GM10248 (cell line): ENCODE measurements around the gene RMP24.
"Not testable (repeated sequence)": the region's sequence is repeated elsewhere in the genome, so short reads cannot be mapped to it uniquely, and the experiment has no call there.

Experiments
- CTCF ChIA-PET: fragments of 300-600 bp; sonication (Branson Sonifier 250); formaldehyde crosslinking; extraction: SDS; loops from one replicate; lab custom pipeline; 2021; ENCODE audit warnings: antibody characterized with exemption; lab: Yijun Ruan, JAX
- POLR2A ChIA-PET: fragments of 350-650 bp; sonication (Branson Sonifier 250); formaldehyde crosslinking; extraction: SDS; loops from one replicate; lab custom pipeline; 2020; ENCODE audit warnings: antibody characterized with exemption; lab: Yijun Ruan, JAX
- DNase-seq: peaks from one replicate; pipeline ENCODE4 v3.0.0; 2012; ENCODE audit errors: extremely low spot score
- TF ChIP-seq, protein P1 (sequence below): IDR thresholded peaks from 2 replicates; pipeline ENCODE4 v1.5.1; 2012; ENCODE audit warnings: mild to moderate bottlenecking, low read depth; ENCODE audit errors: extremely low read depth, missing control alignments, control extremely low read depth

RMP24 gene

DNA sequence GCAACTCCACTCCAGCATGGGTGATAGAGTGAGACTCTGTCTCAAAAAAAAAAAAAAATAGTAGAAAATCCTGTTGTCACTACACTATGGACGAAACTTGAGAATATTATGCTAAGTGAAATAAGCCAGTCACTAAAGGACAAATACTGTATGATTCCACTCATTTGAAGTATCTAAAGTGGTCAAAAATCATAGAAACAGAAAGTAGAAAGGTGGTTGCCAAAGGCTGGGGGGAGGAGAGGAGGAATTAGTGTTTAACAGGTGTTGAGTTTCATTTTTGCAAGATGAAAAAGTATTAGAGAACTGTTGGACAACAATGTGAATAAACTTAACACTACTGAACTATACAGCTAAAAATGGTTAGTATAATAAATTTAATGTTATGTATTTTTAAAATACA is 18.8 kb upstream of the RMP24 start:
- ChIA-PET CTCF (no interaction called here), POLR2A (no interaction called here)
- TF ChIP-seq, protein P1, sequence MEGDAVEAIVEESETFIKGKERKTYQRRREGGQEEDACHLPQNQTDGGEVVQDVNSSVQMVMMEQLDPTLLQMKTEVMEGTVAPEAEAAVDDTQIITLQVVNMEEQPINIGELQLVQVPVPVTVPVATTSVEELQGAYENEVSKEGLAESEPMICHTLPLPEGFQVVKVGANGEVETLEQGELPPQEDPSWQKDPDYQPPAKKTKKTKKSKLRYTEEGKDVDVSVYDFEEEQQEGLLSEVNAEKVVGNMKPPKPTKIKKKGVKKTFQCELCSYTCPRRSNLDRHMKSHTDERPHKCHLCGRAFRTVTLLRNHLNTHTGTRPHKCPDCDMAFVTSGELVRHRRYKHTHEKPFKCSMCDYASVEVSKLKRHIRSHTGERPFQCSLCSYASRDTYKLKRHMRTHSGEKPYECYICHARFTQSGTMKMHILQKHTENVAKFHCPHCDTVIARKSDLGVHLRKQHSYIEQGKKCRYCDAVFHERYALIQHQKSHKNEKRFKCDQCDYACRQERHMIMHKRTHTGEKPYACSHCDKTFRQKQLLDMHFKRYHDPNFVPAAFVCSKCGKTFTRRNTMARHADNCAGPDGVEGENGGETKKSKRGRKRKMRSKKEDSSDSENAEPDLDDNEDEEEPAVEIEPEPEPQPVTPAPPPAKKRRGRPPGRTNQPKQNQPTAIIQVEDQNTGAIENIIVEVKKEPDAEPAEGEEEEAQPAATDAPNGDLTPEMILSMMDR, result no peak
- no peak for DNase-seq

DNA sequence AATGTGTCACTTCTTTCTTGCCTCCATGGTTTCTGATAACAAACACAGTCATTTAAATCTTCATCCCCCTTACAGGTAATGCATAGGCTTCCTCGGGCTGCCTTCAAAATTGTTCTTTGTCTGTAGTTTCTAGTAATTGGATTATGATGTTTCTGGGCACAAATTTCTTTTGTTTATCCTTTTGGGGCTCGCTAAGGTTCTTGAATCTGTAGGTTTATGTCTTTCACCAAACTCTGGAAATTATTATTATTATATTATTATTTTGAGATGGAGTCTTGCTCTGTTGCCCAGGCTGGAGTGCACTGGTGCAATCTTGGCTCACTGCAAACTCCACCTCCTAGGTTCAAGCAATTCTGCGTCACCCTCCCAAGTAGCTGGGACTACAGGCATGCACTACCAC is 16.3 kb upstream of the RMP24 start:
- ChIA-PET POLR2A (no interaction called here), CTCF (no interaction called here)
- TF ChIP-seq, protein P1, result no peak
- no peak for DNase-seq

DNA sequence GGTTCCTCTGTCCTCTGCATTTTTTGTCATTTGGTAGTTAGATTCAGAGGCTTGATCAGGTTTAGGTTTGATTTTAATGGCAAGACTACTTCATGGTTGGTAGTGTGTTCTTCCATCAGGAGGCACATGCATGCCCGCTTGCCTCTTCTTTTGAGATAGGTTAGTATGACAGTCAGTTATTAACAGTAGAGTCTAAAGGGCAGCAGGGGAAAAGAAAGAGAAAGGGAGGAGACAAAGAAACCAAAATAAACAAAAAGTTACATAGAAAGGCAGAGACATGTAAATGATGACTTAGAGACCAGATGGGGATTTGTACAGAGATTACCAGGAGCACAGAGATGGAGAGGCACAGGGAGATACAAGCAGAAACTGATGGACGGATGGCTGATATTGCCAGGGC is 10.2 kb upstream of the RMP24 start:
- CTCF ChIA-PET, result interaction anchor here (0.8 to 2.1 kb wide), 2 partner anchors 12 to 577 kb away, joined by 3 to 9 read pairs; no protein-coding TSS in a partner anchor
- POLR2A ChIA-PET, result no interaction called here
- no peak for DNase-seq
- TF ChIP-seq, protein P1, result no peak

DNA sequence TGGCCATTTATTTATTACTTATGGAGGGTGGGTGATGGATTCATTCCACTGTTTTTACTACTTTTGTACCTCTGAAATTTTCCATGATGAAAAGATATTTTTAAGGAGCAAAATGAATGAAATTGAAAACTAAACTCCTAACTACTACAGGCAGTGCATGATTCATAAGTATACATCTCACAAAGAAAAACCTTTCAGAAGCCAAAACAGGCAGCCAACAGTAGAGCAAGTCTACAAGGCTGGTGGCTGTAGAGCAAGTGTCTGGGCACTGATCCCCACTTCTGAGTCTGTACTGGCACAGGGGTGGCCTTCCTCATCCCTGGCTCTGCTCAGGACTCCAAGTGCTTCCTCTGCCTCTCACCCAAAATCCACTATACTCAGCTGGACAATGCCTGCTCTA is 8.2 kb upstream of the RMP24 start:
- CTCF ChIA-PET, result no interaction called here

DNA sequence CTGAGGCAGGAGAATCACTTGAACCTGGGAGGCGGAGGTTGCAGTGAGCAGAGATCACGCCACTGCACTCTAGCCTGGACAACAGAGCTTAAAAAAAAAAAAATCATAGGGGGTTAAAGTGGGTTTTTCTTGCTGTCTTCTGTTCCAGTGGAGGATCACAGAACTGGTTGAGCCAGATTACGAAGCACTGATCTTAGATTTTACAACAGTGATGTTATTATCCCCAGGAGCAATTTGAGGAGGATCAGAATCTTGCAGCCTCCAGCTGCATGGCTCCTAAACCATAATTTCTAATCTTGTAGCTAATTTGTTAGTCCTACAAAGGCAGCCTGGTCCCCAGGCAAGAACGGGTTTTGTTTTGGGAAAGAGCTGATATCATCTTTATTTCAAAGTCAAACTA is 4.6 kb upstream of the RMP24 start:
- POLR2A ChIA-PET, DNase-seq: not testable (repeated sequence)
- CTCF ChIA-PET, result interaction anchor here (1.2 to 1.6 kb wide), 2 partner anchors 17 to 211 kb away, joined by 3 to 4 read pairs; no protein-coding TSS in a partner anchor

More for the DNA sequence above, 8.2 kb upstream of the RMP24 start:
- TF ChIP-seq, protein P1, result no peak
- DNase-seq, result no peak
- POLR2A ChIA-PET, result no interaction called here

DNA sequence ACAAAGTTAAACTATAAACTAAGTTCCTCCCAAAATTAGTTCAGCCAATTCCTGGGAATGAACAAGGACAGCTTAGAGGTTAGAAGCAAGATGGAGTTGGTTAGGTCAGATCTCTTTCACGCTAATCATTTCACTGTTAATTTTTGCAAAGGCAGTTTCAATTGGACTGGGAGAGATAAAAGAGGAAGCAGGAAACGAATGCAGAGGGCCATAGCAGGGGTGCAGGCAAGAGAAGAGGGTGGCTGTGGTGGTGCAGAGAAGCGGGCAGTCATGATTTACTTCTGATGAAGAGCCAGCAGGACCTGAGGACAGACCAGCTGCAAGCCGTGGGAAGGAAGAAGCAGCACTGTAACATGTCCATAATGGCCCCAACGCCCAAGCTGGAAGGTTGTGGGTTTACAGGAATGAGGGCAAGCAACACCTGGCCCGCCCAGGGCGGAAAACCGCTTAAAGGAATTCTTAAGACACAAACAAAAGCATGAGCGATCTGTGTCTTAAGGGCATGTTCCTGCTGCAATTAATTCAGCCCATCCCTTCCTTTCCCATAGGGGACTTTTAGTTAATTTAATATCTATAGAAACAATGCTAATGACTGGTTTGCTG is 4.1 kb upstream of the RMP24 start:
- ChIA-PET POLR2A (no interaction called here), CTCF (interaction anchor here (1.2 to 1.6 kb wide), 2 partner anchors 18 to 212 kb away, joined by 3 to 4 read pairs; no protein-coding TSS in a partner anchor)
- TF ChIP-seq, protein P1, result no peak
- DNase-seq, result no peak

DNA sequence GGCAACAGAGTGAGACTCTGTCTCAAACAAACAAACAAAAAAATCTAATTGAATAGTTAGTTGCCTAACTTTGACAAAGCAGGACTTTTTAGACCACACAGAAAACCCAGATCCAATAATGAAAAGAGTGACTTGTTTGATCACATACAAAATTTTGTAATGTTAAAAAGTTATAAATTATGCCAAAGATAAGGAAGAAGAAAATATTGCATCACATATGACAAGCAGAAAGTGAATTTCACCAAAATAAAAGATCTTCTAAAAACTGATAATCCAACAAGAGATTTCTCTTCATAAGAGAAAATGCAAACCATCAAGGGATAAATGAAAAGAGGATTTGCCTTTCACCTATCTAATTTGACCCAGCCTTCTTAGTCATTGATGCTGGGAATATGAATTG is 2.8 kb upstream of the RMP24 start:
- no peak for DNase-seq
- CTCF ChIA-PET, result no interaction called here
- POLR2A ChIA-PET, result no interaction called here
- TF ChIP-seq, protein P1, result no peak
